GM12874 (cell line): Measurements from ENCODE around the gene GABRR2.

Source experiments
- TF ChIP-seq, protein P1 (sequence below): IDR thresholded peaks from 2 replicates; pipeline ENCODE4 v1.5.1; 2011; ENCODE audit warnings: low read depth, mild to moderate bottlenecking, control low read depth, low read length, moderate library complexity; ENCODE audit not compliant: insufficient read depth

The GABRR2 gene

GRCh38 chr6:89242574-89243330 lies 72.3 kb downstream of the GABRR2 start:
- TF ChIP-seq, protein P1, sequence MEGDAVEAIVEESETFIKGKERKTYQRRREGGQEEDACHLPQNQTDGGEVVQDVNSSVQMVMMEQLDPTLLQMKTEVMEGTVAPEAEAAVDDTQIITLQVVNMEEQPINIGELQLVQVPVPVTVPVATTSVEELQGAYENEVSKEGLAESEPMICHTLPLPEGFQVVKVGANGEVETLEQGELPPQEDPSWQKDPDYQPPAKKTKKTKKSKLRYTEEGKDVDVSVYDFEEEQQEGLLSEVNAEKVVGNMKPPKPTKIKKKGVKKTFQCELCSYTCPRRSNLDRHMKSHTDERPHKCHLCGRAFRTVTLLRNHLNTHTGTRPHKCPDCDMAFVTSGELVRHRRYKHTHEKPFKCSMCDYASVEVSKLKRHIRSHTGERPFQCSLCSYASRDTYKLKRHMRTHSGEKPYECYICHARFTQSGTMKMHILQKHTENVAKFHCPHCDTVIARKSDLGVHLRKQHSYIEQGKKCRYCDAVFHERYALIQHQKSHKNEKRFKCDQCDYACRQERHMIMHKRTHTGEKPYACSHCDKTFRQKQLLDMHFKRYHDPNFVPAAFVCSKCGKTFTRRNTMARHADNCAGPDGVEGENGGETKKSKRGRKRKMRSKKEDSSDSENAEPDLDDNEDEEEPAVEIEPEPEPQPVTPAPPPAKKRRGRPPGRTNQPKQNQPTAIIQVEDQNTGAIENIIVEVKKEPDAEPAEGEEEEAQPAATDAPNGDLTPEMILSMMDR: 0 out of 2 replicates have a peak, but pooled peaks have one; percentile 19

DNA sequence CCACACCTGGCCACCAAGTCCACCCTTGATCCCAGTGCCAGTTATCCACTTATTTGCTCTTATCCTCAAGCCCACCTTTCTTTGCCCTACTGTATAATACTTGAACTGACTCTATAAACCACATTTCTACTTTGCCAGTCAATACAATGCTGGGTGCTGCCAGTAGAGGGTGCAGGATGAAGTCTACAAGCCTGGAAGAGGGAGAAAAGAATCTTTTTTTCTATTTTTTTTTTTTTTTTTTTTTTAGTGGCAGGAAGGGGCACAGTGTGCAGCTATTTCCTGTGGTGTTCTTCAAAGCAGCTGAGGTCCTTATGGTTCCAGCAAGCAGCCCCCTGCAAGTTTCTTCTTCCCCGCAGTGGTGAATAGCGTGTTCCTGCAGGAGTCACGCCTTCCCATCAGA lies 75.8 kb downstream of the GABRR2 start:
- TF ChIP-seq, protein P1: peak; percentile 39; the same call in 1 of the 2 replicates

GRCh38 chr6:89237158-89237557 lies 77.9 kb downstream of the GABRR2 start:
- TF ChIP-seq, protein P1: no peak

DNA sequence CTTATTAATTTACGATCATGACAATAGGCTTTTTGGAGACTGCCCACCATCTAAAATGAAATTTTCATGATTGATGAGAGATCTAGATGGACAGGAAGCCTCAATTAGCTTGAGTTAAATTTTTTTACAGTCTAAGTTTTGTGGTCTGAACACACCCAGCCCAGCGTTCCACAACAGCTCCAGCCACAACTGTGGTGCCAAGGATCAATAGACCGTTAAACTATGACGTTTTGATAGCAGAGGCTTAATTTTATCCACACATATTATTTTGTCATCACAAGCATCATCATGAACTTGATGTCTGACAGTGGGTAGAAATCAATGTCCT lies 92.4 kb downstream of the GABRR2 start:
- TF ChIP-seq, protein P1: no peak

- TF ChIP-seq, protein P1: no peak
Observed at GRCh38 chr6:89221971-89222711, 93.0 kb downstream of the GABRR2 start.

- TF ChIP-seq, protein P1: no peak
Observed at GRCh38 chr6:89221129-89221528, 94.0 kb downstream of the GABRR2 start.

DNA sequence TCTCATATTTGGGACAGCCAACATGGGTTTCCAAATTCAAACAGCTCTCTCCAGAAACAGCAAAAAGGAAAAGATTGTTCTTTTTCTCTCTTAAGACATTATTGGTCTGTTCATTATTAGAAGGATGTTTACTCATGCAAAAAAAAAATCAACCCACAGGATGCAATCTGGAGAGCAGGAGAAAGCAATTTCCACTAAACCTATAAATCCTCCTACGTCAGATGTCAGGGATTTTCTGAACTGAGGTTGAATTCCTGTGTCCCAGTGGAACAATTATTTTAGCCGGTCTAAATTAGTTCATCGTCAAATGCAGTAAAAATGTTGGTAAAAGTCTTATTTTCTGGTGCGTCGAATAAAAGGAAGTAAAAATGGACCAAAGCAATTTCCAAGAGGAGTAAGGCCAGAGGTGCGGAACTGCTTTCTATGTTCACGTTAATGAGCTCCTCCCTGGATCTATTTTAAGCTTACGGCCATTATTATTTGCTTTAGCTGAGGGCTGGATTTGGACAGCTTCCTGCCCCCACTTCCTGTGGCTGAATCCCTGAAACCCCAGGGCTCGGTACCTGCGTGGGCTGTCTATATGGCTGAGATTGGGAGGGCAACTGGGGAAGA lies 97.7 kb downstream of the GABRR2 start, which contains the start of gene GABRR1:
GABRR1 (minus strand) TSS at position 60 of the 612 bp plus-strand sequence; CDS start at position 24, 36 bp downstream.
- TF ChIP-seq, protein P1: no peak
